Left ventricle myocardium inferior (tissue), 1 donor: Measurements from ENCODE around the gene HCN4. TPM values are rescaled to one million over a fixed set of nuclear protein-coding genes. Genes with fewer than 3 reads are reported as not detected.

Experiments
- DNase-seq: peaks from one replicate; pipeline ENCODE4 v3.0.0-alpha.2; 2020
- H3K27ac ChIP-seq: fragments of 200-600 bp; replicated peaks from 2 replicates; pipeline ENCODE4 v1.8.0; 2021
- H3K27me3 ChIP-seq: fragments of 200-600 bp; 2 replicates; pipeline ENCODE4 v1.8.0; 2021; ENCODE audit warnings: low read depth
- H3K36me3 ChIP-seq: fragments of 200-600 bp; 2 replicates; pipeline ENCODE4 v1.8.0; 2021
- H3K4me1 ChIP-seq: fragments of 200-600 bp; 2 replicates; pipeline ENCODE4 v1.8.0; 2021
- H3K4me3 ChIP-seq: fragments of 200-600 bp; 2 replicates; pipeline ENCODE4 v1.8.0; 2021; ENCODE audit warnings: mild to moderate bottlenecking, moderate library complexity
- H3K9me3 ChIP-seq: fragments of 200-600 bp; replicated peaks from 2 replicates; pipeline ENCODE4 v1.8.0; 2021
- CTCF ChIP-seq: fragments of 200-600 bp; IDR thresholded peaks from 2 replicates; pipeline ENCODE4 v1.8.0; 2021; ENCODE audit warnings: antibody characterized with exemption, mild to moderate bottlenecking, borderline replicate concordance
- intact Hi-C: fragments of 100-400 bp; cut with micrococcal nuclease; formaldehyde crosslinking; loops from one replicate; pipeline ENCODE4 v1.11.0; 2022
- total RNA-seq: library from RNA; stranded (reverse); fragmentation: NEBNext Ultra II Directional; extraction: Animal tissue kit (Norgen Biotek cat#: 25700); gene quantifications from one replicate; pipeline ENCODE4 v1.2.1, GENCODE V29; 2021
- donor health status: DM: no; HTN: yes; CAD: no; lungs with severe emphysema.

The HCN4 gene
- total RNA-seq, 1 donor from 2014 or later: 21.9 TPM

- no peaks in the 10 kb centered on the region for H3K27me3 ChIP-seq
- no peak for DNase-seq
- intact Hi-C loops: no loop called here
- H3K27ac ChIP-seq: no peak overlapping the region
- no peak overlapping the region for H3K4me3 ChIP-seq
- no peaks in the 10 kb centered on the region for H3K9me3 ChIP-seq
- no peak for TF ChIP-seq CTCF
- peaks cover 21% of the 10 kb centered on the region for H3K4me1 ChIP-seq
- H3K36me3 ChIP-seq: no peaks in the 10 kb centered on the region
Observed at GRCh38 chr15:73330206-73331051, 38.3 kb downstream of the HCN4 start.

GRCh38 chr15:73329501-73330200 lies 39.1 kb downstream of the HCN4 start:
- Histone ChIP-seq H3K9me3 (no peaks in the 10 kb centered on the region), H3K27ac (no peak overlapping the region), H3K27me3 (no peaks in the 10 kb centered on the region), H3K4me1 (peaks cover 13% of the 10 kb centered on the region), H3K4me3 (no peak overlapping the region), H3K36me3 (no peaks in the 10 kb centered on the region)
- TF ChIP-seq CTCF: no peak
- DNase-seq: no peak
- intact Hi-C loops: no loop called here

GRCh38 chr15:73328981-73329380 lies 39.8 kb downstream of the HCN4 start:
- no peak for TF ChIP-seq CTCF
- H3K27ac ChIP-seq: no peak overlapping the region
- no peak for DNase-seq
- intact Hi-C loops: no loop called here
- H3K36me3 ChIP-seq: no peaks in the 10 kb centered on the region
- H3K9me3 ChIP-seq: no peaks in the 10 kb centered on the region
- peaks cover 13% of the 10 kb centered on the region for H3K4me1 ChIP-seq
- peaks cover 5% of the 10 kb centered on the region for H3K27me3 ChIP-seq
- H3K4me3 ChIP-seq: no peak overlapping the region

GRCh38 chr15:73328149-73328820 lies 40.5 kb downstream of the HCN4 start:
- Histone ChIP-seq H3K36me3 (peaks cover 1% of the 10 kb centered on the region), H3K9me3 (no peaks in the 10 kb centered on the region), H3K27me3 (peaks cover 8% of the 10 kb centered on the region), H3K4me3 (no peak overlapping the region), H3K4me1 (peaks cover 13% of the 10 kb centered on the region), H3K27ac (no peak overlapping the region)
- no peak for TF ChIP-seq CTCF
- intact Hi-C loops: no loop called here
- no peak for DNase-seq

- DNase-seq: no peak
- intact Hi-C loops: no loop called here
- H3K27me3 ChIP-seq: peaks cover 27% of the 10 kb centered on the region
- H3K4me1 ChIP-seq: peaks cover 11% of the 10 kb centered on the region
- H3K4me3 ChIP-seq: no peak overlapping the region
- H3K36me3 ChIP-seq: peaks cover 6% of the 10 kb centered on the region
- TF ChIP-seq CTCF: no peak
- H3K27ac ChIP-seq: no peak overlapping the region
- no peaks in the 10 kb centered on the region for H3K9me3 ChIP-seq
Observed at GRCh38 chr15:73326157-73326556, 42.6 kb downstream of the HCN4 start.
